Upper lobe of left lung (tissue), 6 donors: ENCODE results near the gene SEC31B. TPM values are rescaled to one million over a fixed set of nuclear protein-coding genes. Genes with fewer than 3 reads are reported as not detected.

Experiments used
- ATAC-seq, 2 donors: fragments of 200-7000 bp; cut with Tn5 transposase; one replicate each; pipeline ENCODE4 v1.9.1; 2022; ENCODE audit warnings: mild to moderate bottlenecking in 2 of 2, moderate library complexity in 2 of 2; ENCODE audit not compliant: low FRiP score in 2 of 2
- DNase-seq, 2 donors: peaks; one replicate each; pipeline ENCODE4 v3.0.0-alpha.2; 2019 to 2020
- H3K27ac ChIP-seq, 4 donors: fragments of 200-600 bp; sonication (generic); one replicate each; pipeline ENCODE4 v1.5.1; 2016 to 2019
- H3K27me3 ChIP-seq, 4 donors: fragments of 200-600 bp; sonication (generic); one replicate each; pipeline ENCODE4 v1.5.1; 2017 to 2019
- H3K36me3 ChIP-seq, 4 donors: fragments of 200-600 bp; sonication (generic); one replicate each; pipeline ENCODE4 v1.5.1; 2016 to 2019
- H3K4me1 ChIP-seq, 4 donors: fragments of 200-600 bp; sonication (generic); one replicate each; pipeline ENCODE4 v1.5.1; 2018 to 2019
- H3K4me3 ChIP-seq, 4 donors: fragments of 200-600 bp; sonication (generic); one replicate each; pipeline ENCODE4 v1.5.1; 2017 to 2019; ENCODE audit warnings: mild to moderate bottlenecking in 2 of 4, moderate library complexity in 1 of 4
- H3K9me3 ChIP-seq, 4 donors: fragments of 200-600 bp; sonication (generic); one replicate each; pipeline ENCODE4 v1.5.1; 2018 to 2019
- CTCF ChIP-seq, 6 experiments: fragments of 450-650 bp in 4 of 6; fragments of 200-600 bp in 2 of 6; sonication (generic) in 2 of 6; IDR thresholded peaks; one replicate each; pipeline ENCODE4 v1.5.1; 2016 to 2019; ENCODE audit warnings: antibody characterized with exemption in 6 of 6
- EP300 ChIP-seq, 4 donors: sonication (generic); formaldehyde crosslinking; IDR thresholded peaks; one replicate each; pipeline ENCODE4 v1.5.1; 2017; ENCODE audit warnings: antibody characterized with exemption in 4 of 4, control low read depth in 2 of 4
- POLR2A ChIP-seq, 4 donors: fragments of 450-650 bp; IDR thresholded peaks; one replicate each; pipeline ENCODE4 v1.5.1; 2016 to 2017; ENCODE audit warnings: antibody characterized with exemption in 4 of 4, mild to moderate bottlenecking in 2 of 4
- POLR2AphosphoS5 ChIP-seq, 2 donors: sonication (generic); formaldehyde crosslinking; IDR thresholded peaks; one replicate each; pipeline ENCODE4 v1.5.1; 2017; ENCODE audit warnings: antibody characterized with exemption in 2 of 2
- WGBS, 2 donors: methylation state at CpG; one replicate each; pipeline ENCODE4 v1.1.5; 2017 to 2018; 5-methylcytosine and 5-hydroxymethylcytosine counted together
- total RNA-seq, 6 donors: library from RNA; depleted of rRNA in 4 of 6; stranded (reverse); fragments of >200 nt in 4 of 6; gene quantifications; one replicate each; pipeline versions ENCODE4 v1.1.0 to v1.2.1, GENCODE V29; 2016 to 2021
- donor health status: DM: no; HTN: no; CAD: no; lungs with moderate emphysema.
- donor health status: DM: no; HTN: yes; CAD: no; lungs with severe emphysema.

The SEC31B gene
- total RNA-seq, 6 donors from 2014 or later = 3.6 to 43.0 (median 10.3) TPM

- Histone ChIP-seq H3K36me3 (peaks cover 0 to 65% (median 36%) of the 10 kb centered on the region in 4 donors), H3K4me1 (no peaks in the 10 kb centered on the region), H3K9me3 (no peaks in the 10 kb centered on the region), H3K27ac (no peak overlapping the region), H3K4me3 (no peak overlapping the region), H3K27me3 (no peaks in the 10 kb centered on the region)
- DNase-seq (no peak), ATAC-seq (no peak)
- no peak for TF ChIP-seq POLR2AphosphoS5 (IDR thresholded peaks at IDR 0.05)
- TF ChIP-seq CTCF (IDR thresholded peaks at IDR 0.05) = no peak
- no peak for TF ChIP-seq POLR2A (IDR thresholded peaks at IDR 0.05)
- TF ChIP-seq EP300 (IDR thresholded peaks at IDR 0.05) = no peak
- 86 to 89% methylated on average over 5 of the region's 5 CpGs for WGBS, 2 donors
Observed at GRCh38 chr10:100489396-100489795, 30.3 kb downstream of the SEC31B start.

- ATAC-seq (no peak), DNase-seq (peak in 1 of 2 donors; percentile 22)
- no peak for TF ChIP-seq EP300 (IDR thresholded peaks at IDR 0.05)
- peaks cover 0 to 62% (median 32%) of the 10 kb centered on the region in 4 donors for H3K36me3 ChIP-seq
- no peaks in the 10 kb centered on the region for H3K27me3 ChIP-seq
- H3K9me3 ChIP-seq = no peaks in the 10 kb centered on the region
- H3K4me3 ChIP-seq = no peak overlapping the region
- no peak overlapping the region for H3K27ac ChIP-seq
- WGBS, 2 donors = 90 to 96% methylated on average over 2 to 6 of the region's 6 CpGs
- H3K4me1 ChIP-seq = peaks cover 3 to 6% (median 5%) of the 10 kb centered on the region in 4 donors
Observed at GRCh38 chr10:100487529-100487928, 32.1 kb downstream of the SEC31B start.

- H3K9me3 ChIP-seq = no peaks in the 10 kb centered on the region
- DNase-seq (no peak), ATAC-seq (no peak)
- no peak overlapping the region for H3K27ac ChIP-seq
- H3K4me3 ChIP-seq = no peak overlapping the region
- WGBS, 2 donors = 93% methylated on average over 9 to 10 of the region's 10 CpGs
- H3K36me3 ChIP-seq = peaks cover 0 to 48% (median 30%) of the 10 kb centered on the region in 4 donors
- H3K4me1 ChIP-seq = peaks cover 13 to 20% (median 18%) of the 10 kb centered on the region in 4 donors
- H3K27me3 ChIP-seq = no peaks in the 10 kb centered on the region
- TF ChIP-seq POLR2AphosphoS5 (IDR thresholded peaks at IDR 0.05) (no peak), CTCF (IDR thresholded peaks at IDR 0.05) (no peak)
Observed at GRCh38 chr10:100485801-100486495, 33.7 kb downstream of the SEC31B start.

- Histone ChIP-seq H3K27ac (no peak overlapping the region), H3K4me1 (peaks cover 13 to 20% (median 18%) of the 10 kb centered on the region in 4 donors), H3K27me3 (no peaks in the 10 kb centered on the region), H3K36me3 (peaks cover 0 to 44% (median 26%) of the 10 kb centered on the region in 4 donors), H3K4me3 (no peak overlapping the region), H3K9me3 (no peaks in the 10 kb centered on the region)
- WGBS, 2 donors = 82 to 90% methylated on average over 8 of the region's 8 CpGs
- no peak for TF ChIP-seq CTCF (IDR thresholded peaks at IDR 0.05)
- no peak for TF ChIP-seq POLR2AphosphoS5 (IDR thresholded peaks at IDR 0.05)
- TF ChIP-seq POLR2A (IDR thresholded peaks at IDR 0.05) = no peak
- peak in 1 of 2 donors; percentile 39 for DNase-seq
- ATAC-seq = no peak
Observed at GRCh38 chr10:100485366-100485765, 34.3 kb downstream of the SEC31B start.

GRCh38 chr10:100483876-100484666, 35.6 kb downstream of the SEC31B start:
- TF ChIP-seq EP300 (IDR thresholded peaks at IDR 0.05) = no peak
- DNase-seq = no peak
- peaks cover 0 to 31% (median 18%) of the 10 kb centered on the region in 4 donors for H3K36me3 ChIP-seq
- 84 to 86% methylated on average over 3 to 5 of the region's 5 CpGs for WGBS, 2 donors
- no peak overlapping the region for H3K4me3 ChIP-seq
- H3K27me3 ChIP-seq = no peaks in the 10 kb centered on the region
- H3K4me1 ChIP-seq = peaks cover 13 to 20% (median 18%) of the 10 kb centered on the region in 4 donors
- H3K27ac ChIP-seq = no peak overlapping the region
- no peak for ATAC-seq
- no peaks in the 10 kb centered on the region for H3K9me3 ChIP-seq
